Right lobe of liver (tissue), 4 donors: Measurements from ENCODE around the gene CFAP221.

Experiments used
- POLR2A ChIP-seq: fragments of 450-650 bp; IDR thresholded peaks from one replicate; pipeline ENCODE4 v1.6.1; 2017; ENCODE audit warnings: antibody characterized with exemption, mild to moderate bottlenecking
- TF ChIP-seq, protein P1 (sequence below), 4 donors: fragments of 200-600 bp in 3 of 4; fragments of 450-650 bp in 1 of 4; IDR thresholded peaks; one replicate each; pipeline versions ENCODE4 v1.5.1 to v1.8.0; 2016 to 2022; ENCODE audit warnings: antibody characterized with exemption in 4 of 4, mild to moderate bottlenecking in 2 of 4
- donor health status: DM: no; HTN: no; CAD: no.
- donor health status: DM: no; HTN: no; CAD: no.
- donor health status: DM: no; HTN: yes; CAD: no.

DNA sequence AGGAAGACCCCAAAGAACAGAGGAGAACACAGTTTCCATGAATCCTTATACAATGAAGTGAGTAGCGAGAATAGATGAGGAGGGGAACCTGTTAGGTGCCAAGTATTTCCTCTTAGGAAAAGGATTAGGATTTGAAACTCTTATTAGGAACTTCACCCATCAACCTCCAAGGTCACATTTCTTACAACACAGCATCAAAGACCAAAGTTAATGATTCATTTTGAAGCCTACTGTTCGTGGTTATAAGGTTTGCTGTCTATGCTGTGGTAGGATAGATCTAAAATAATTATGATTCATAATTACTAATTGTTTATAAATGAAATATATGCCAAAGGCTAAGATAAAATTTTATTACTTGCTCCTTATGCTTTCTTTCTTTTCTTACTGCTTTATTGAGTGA, 6.1 kb downstream of the CFAP221 start:
- TF ChIP-seq, protein P1, sequence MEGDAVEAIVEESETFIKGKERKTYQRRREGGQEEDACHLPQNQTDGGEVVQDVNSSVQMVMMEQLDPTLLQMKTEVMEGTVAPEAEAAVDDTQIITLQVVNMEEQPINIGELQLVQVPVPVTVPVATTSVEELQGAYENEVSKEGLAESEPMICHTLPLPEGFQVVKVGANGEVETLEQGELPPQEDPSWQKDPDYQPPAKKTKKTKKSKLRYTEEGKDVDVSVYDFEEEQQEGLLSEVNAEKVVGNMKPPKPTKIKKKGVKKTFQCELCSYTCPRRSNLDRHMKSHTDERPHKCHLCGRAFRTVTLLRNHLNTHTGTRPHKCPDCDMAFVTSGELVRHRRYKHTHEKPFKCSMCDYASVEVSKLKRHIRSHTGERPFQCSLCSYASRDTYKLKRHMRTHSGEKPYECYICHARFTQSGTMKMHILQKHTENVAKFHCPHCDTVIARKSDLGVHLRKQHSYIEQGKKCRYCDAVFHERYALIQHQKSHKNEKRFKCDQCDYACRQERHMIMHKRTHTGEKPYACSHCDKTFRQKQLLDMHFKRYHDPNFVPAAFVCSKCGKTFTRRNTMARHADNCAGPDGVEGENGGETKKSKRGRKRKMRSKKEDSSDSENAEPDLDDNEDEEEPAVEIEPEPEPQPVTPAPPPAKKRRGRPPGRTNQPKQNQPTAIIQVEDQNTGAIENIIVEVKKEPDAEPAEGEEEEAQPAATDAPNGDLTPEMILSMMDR (IDR thresholded peaks at IDR 0.05): no peak
- TF ChIP-seq POLR2A: no peak
